ENCODE data around the gene ERV3-1.
"Not testable (repeated sequence)": the region's sequence is repeated elsewhere in the genome, so short reads cannot be mapped to it uniquely, and the experiment has no call there.

ERV3-1 gene

GRCh38 chr7:65038767-65039166 is 32.3 kb upstream of the ERV3-1 start:
- H3K36me3 ChIP-seq (ENCODE audit: control insufficient read depth, low read length); H3K9me3 ChIP-seq (ENCODE audit: control insufficient read depth, insufficient read depth, low read length); H3F3A ChIP-seq (ENCODE audit: control insufficient read depth, insufficient read depth); H3K27me3 ChIP-seq (ENCODE audit: control insufficient read depth, low read length); H3K9me2 ChIP-seq (replicated peaks; ENCODE audit: control insufficient read depth, low read length); H4K20me1 ChIP-seq (ENCODE audit: control insufficient read depth, insufficient read depth, low read depth, low read length): not testable (repeated sequence)
- Histone ChIP-seq H3K4me1 (ENCODE audit: control insufficient read depth, low read length) (peaks cover 24% of the 10 kb centered on the region), H3K4me2 (ENCODE audit: low read length) (peak overlapping the region; percentile 72), H3K27ac (ENCODE audit: low read depth, low read length) (peak overlapping the region; percentile 20; the same call in 1 of the 2 replicates), H3K79me2 (ENCODE audit: control insufficient read depth, low read length) (peaks cover 43% of the 10 kb centered on the region), H3K4me3 (ENCODE audit: low read length) (peak overlapping the region; percentile 87)

- peak overlapping the region; percentile 60 for H3K27ac ChIP-seq (ENCODE audit: low read depth, low read length)
- no peak for TF ChIP-seq EZH2phosphoT487 (IDR thresholded peaks at IDR 0.05; ENCODE audit: borderline replicate concordance, low read length)
- peak; percentile 26 for TF ChIP-seq CTCF (IDR thresholded peaks at IDR 0.05; ENCODE audit: low read depth, low read length, poor library complexity, severe bottlenecking)
- no peaks in the 10 kb centered on the region for H3F3A ChIP-seq (ENCODE audit: control insufficient read depth, insufficient read depth)
Measured at GRCh38 chr7:65037740-65038688, 31.5 kb upstream of the ERV3-1 start.

GRCh38 chr7:65036526-65036925 is 30.0 kb upstream of the ERV3-1 start:
- not testable (repeated sequence) for H3K4me3 ChIP-seq (ENCODE audit: low read length); H3K27ac ChIP-seq (ENCODE audit: low read depth, low read length); H4K20me1 ChIP-seq (ENCODE audit: control insufficient read depth, insufficient read depth, low read depth, low read length)

More at GRCh38 chr7:65037740-65038688, 31.5 kb upstream of the ERV3-1 start:
- Histone ChIP-seq H3K9me3 (ENCODE audit: control insufficient read depth, insufficient read depth, low read length) (no peaks in the 10 kb centered on the region), H3K36me3 (ENCODE audit: control insufficient read depth, low read length) (peaks cover 6% of the 10 kb centered on the region), H4K20me1 (ENCODE audit: control insufficient read depth, insufficient read depth, low read depth, low read length) (no peaks in the 10 kb centered on the region), H3K9me2 (replicated peaks; ENCODE audit: control insufficient read depth, low read length) (no peaks in the 10 kb centered on the region), H3K4me2 (ENCODE audit: low read length) (peak overlapping the region; percentile 74), H3K79me2 (ENCODE audit: control insufficient read depth, low read length) (peaks cover 43% of the 10 kb centered on the region), H3K27me3 (ENCODE audit: control insufficient read depth, low read length) (no peaks in the 10 kb centered on the region), H3K4me3 (ENCODE audit: low read length) (peak overlapping the region; percentile 87), H3K4me1 (ENCODE audit: control insufficient read depth, low read length) (peaks cover 24% of the 10 kb centered on the region)

GRCh38 chr7:65035469-65035868 is 29.0 kb upstream of the ERV3-1 start:
- H3K27ac ChIP-seq (ENCODE audit: low read depth, low read length); H4K20me1 ChIP-seq (ENCODE audit: control insufficient read depth, insufficient read depth, low read depth, low read length); H3K9me3 ChIP-seq (ENCODE audit: control insufficient read depth, insufficient read depth, low read length); H3K4me2 ChIP-seq (ENCODE audit: low read length); H3K27me3 ChIP-seq (ENCODE audit: control insufficient read depth, low read length); H3F3A ChIP-seq (ENCODE audit: control insufficient read depth, insufficient read depth); H3K36me3 ChIP-seq (ENCODE audit: control insufficient read depth, low read length); H3K4me3 ChIP-seq (ENCODE audit: low read length); H3K9me2 ChIP-seq (replicated peaks; ENCODE audit: control insufficient read depth, low read length): not testable (repeated sequence)
- H3K79me2 ChIP-seq (ENCODE audit: control insufficient read depth, low read length): peaks cover 21% of the 10 kb centered on the region
- H3K4me1 ChIP-seq (ENCODE audit: control insufficient read depth, low read length): peaks cover 24% of the 10 kb centered on the region

More at GRCh38 chr7:65036526-65036925, 30.0 kb upstream of the ERV3-1 start:
- H3F3A ChIP-seq (ENCODE audit: control insufficient read depth, insufficient read depth); H3K9me3 ChIP-seq (ENCODE audit: control insufficient read depth, insufficient read depth, low read length); H3K9me2 ChIP-seq (replicated peaks; ENCODE audit: control insufficient read depth, low read length); H3K36me3 ChIP-seq (ENCODE audit: control insufficient read depth, low read length); H3K27me3 ChIP-seq (ENCODE audit: control insufficient read depth, low read length): not testable (repeated sequence)
- H3K79me2 ChIP-seq (ENCODE audit: control insufficient read depth, low read length): peaks cover 31% of the 10 kb centered on the region
- peak overlapping the region; percentile 27 for H3K4me2 ChIP-seq (ENCODE audit: low read length)
- H3K4me1 ChIP-seq (ENCODE audit: control insufficient read depth, low read length): peaks cover 24% of the 10 kb centered on the region

GRCh38 chr7:65034120-65034782 is 27.8 kb upstream of the ERV3-1 start:
- not testable (repeated sequence) for H3K4me2 ChIP-seq (ENCODE audit: low read length); H3K9me2 ChIP-seq (replicated peaks; ENCODE audit: control insufficient read depth, low read length); H3K4me3 ChIP-seq (ENCODE audit: low read length); H3F3A ChIP-seq (ENCODE audit: control insufficient read depth, insufficient read depth); H3K27me3 ChIP-seq (ENCODE audit: control insufficient read depth, low read length); H4K20me1 ChIP-seq (ENCODE audit: control insufficient read depth, insufficient read depth, low read depth, low read length); H3K79me2 ChIP-seq (ENCODE audit: control insufficient read depth, low read length); H3K36me3 ChIP-seq (ENCODE audit: control insufficient read depth, low read length); H3K9me3 ChIP-seq (ENCODE audit: control insufficient read depth, insufficient read depth, low read length); H3K27ac ChIP-seq (ENCODE audit: low read depth, low read length)
- H3K4me1 ChIP-seq (ENCODE audit: control insufficient read depth, low read length): peaks cover 15% of the 10 kb centered on the region

GRCh38 chr7:65033391-65033790 is 26.9 kb upstream of the ERV3-1 start:
- not testable (repeated sequence) for H3K36me3 ChIP-seq (ENCODE audit: control insufficient read depth, low read length); H3K4me2 ChIP-seq (ENCODE audit: low read length); H3K9me3 ChIP-seq (ENCODE audit: control insufficient read depth, insufficient read depth, low read length); H4K20me1 ChIP-seq (ENCODE audit: control insufficient read depth, insufficient read depth, low read depth, low read length); H3K79me2 ChIP-seq (ENCODE audit: control insufficient read depth, low read length); H3K27me3 ChIP-seq (ENCODE audit: control insufficient read depth, low read length); H3K9me2 ChIP-seq (replicated peaks; ENCODE audit: control insufficient read depth, low read length); H3K4me3 ChIP-seq (ENCODE audit: low read length); H3K27ac ChIP-seq (ENCODE audit: low read depth, low read length); H3F3A ChIP-seq (ENCODE audit: control insufficient read depth, insufficient read depth)
- peaks cover 15% of the 10 kb centered on the region for H3K4me1 ChIP-seq (ENCODE audit: control insufficient read depth, low read length)

- not testable (repeated sequence) for H3K27ac ChIP-seq (ENCODE audit: low read depth, low read length); H3K4me1 ChIP-seq (ENCODE audit: control insufficient read depth, low read length); H3K4me2 ChIP-seq (ENCODE audit: low read length); H3K36me3 ChIP-seq (ENCODE audit: control insufficient read depth, low read length); H4K20me1 ChIP-seq (ENCODE audit: control insufficient read depth, insufficient read depth, low read depth, low read length); H3F3A ChIP-seq (ENCODE audit: control insufficient read depth, insufficient read depth); H3K27me3 ChIP-seq (ENCODE audit: control insufficient read depth, low read length); H3K9me2 ChIP-seq (replicated peaks; ENCODE audit: control insufficient read depth, low read length); H3K9me3 ChIP-seq (ENCODE audit: control insufficient read depth, insufficient read depth, low read length); H3K4me3 ChIP-seq (ENCODE audit: low read length); H3K79me2 ChIP-seq (ENCODE audit: control insufficient read depth, low read length)
Measured at GRCh38 chr7:65025023-65025422, 18.5 kb upstream of the ERV3-1 start.
